Chondrocyte (in vitro differentiated cells): ENCODE data around the gene RNF222. TPM values are rescaled to one million over a fixed set of nuclear protein-coding genes. Genes with fewer than 3 reads are reported as not detected.

ENCODE experiments used
- DNase-seq: peaks from one replicate; pipeline ENCODE4 v3.0.0; 2021; ENCODE audit warnings: mixed read lengths, low spot score
- H3K27ac Mint-ChIP-seq: one replicate; pipeline ENCODE4 v1.8.0; 2021; ENCODE audit warnings: mild to moderate bottlenecking, moderate library complexity, mixed read lengths; ENCODE audit not compliant: unreplicated experiment
- H3K27me3 Mint-ChIP-seq: 2 replicates; pipeline ENCODE4 v1.8.0; 2021; ENCODE audit warnings: low read depth, mixed read lengths
- H3K36me3 Mint-ChIP-seq: 2 replicates; pipeline ENCODE4 v1.8.0; 2021; ENCODE audit warnings: low read depth, mixed read lengths
- H3K4me1 Mint-ChIP-seq: 2 replicates; pipeline ENCODE4 v1.8.0; 2021; ENCODE audit warnings: low read depth, mild to moderate bottlenecking, mixed read lengths
- H3K4me3 Mint-ChIP-seq: one replicate; pipeline ENCODE4 v1.8.0; 2021; ENCODE audit warnings: mild to moderate bottlenecking, moderate library complexity, mixed read lengths; ENCODE audit not compliant: unreplicated experiment
- H3K9me3 Mint-ChIP-seq: 2 replicates; pipeline ENCODE4 v1.8.0; 2021; ENCODE audit warnings: low read depth, mixed read lengths
- total RNA-seq: library from RNA; stranded (reverse); gene quantifications from 3 replicates; pipeline ENCODE4 v1.2.1, GENCODE V29; 2021
- TF ChIP-seq, protein P1 (sequence below): fragments of 200-600 bp; sonication (generic); IDR thresholded peaks from 2 replicates; pipeline ENCODE4 v1.5.0; 2021; ENCODE audit warnings: antibody characterized with exemption, mild to moderate bottlenecking, moderate library complexity

Gene RNF222
- total RNA-seq, 1 donor from 2014 or later, result not detected

- Mint-ChIP-seq H3K36me3 (peaks cover 8% of the 10 kb centered on the region), H3K4me1 (peaks cover 34% of the 10 kb centered on the region), H3K27ac (peak within 1 kb of the TSS; percentile 99), H3K27me3 (no peaks in the 10 kb centered on the region), H3K9me3 (no peaks in the 10 kb centered on the region), H3K4me3 (peak within 1 kb of the TSS; percentile 81)
- peak; percentile 100 for DNase-seq
- TF ChIP-seq, protein P1, sequence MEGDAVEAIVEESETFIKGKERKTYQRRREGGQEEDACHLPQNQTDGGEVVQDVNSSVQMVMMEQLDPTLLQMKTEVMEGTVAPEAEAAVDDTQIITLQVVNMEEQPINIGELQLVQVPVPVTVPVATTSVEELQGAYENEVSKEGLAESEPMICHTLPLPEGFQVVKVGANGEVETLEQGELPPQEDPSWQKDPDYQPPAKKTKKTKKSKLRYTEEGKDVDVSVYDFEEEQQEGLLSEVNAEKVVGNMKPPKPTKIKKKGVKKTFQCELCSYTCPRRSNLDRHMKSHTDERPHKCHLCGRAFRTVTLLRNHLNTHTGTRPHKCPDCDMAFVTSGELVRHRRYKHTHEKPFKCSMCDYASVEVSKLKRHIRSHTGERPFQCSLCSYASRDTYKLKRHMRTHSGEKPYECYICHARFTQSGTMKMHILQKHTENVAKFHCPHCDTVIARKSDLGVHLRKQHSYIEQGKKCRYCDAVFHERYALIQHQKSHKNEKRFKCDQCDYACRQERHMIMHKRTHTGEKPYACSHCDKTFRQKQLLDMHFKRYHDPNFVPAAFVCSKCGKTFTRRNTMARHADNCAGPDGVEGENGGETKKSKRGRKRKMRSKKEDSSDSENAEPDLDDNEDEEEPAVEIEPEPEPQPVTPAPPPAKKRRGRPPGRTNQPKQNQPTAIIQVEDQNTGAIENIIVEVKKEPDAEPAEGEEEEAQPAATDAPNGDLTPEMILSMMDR, result no peak
Observed at GRCh38 chr17:8435245-8436168, 37.9 kb upstream of the RNF222 start, which contains the start of gene NDEL1. Gene NDEL1 (plus strand): TSS chr17:8435884. CDS start chr17:8444272, 8,388 bp downstream.

DNA sequence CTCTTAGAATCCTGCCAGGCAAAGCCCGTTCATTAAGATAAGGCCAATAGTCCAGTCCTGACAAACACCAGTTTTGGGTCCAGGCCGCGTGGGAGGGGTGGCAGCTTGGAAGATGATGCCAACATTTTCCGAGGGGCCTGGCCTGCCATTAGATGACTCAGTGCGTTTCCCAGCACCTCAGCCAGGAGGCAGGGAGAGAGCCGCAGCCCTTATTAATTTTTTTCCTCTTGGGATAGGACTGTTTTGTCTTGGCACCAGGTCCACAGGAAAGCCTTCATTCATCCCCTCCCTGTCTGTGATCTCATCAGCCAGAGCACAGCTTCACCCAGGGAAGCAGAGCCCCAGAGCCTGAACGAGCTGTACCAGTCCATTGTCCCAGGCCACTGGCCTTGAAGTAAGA, 33.3 kb upstream of the RNF222 start:
- Mint-ChIP-seq H3K27ac (no peak overlapping the region), H3K27me3 (no peaks in the 10 kb centered on the region), H3K4me3 (no peak overlapping the region), H3K4me1 (peaks cover 5% of the 10 kb centered on the region), H3K9me3 (no peaks in the 10 kb centered on the region), H3K36me3 (no peaks in the 10 kb centered on the region)
- no peak for DNase-seq
- TF ChIP-seq, protein P1, result no peak

DNA sequence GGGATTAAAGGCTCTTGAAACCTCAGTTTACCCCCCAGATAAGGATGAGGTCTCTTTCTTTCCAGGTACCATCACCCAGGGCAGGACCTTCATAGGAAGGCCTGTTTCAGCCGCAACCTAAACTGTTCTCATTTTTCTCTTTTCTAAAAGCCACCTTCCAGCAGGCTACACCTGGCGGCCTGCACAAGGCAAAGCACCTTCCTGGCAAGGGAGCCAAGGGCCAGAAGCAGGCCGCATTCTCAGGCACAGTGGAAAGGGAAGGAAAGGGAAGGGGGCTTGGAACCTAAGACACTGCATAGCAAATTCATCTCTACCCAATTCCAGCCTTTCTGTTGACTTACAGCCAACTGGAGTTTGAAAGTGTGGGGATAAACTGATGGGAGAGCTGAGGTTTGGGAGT, 29.2 kb upstream of the RNF222 start:
- no peaks in the 10 kb centered on the region for H3K9me3 Mint-ChIP-seq
- H3K36me3 Mint-ChIP-seq, result no peaks in the 10 kb centered on the region
- no peaks in the 10 kb centered on the region for H3K4me1 Mint-ChIP-seq
- H3K27me3 Mint-ChIP-seq, result peaks cover 3% of the 10 kb centered on the region
- TF ChIP-seq, protein P1, result no peak
- H3K27ac Mint-ChIP-seq, result no peak overlapping the region
- no peak overlapping the region for H3K4me3 Mint-ChIP-seq
- DNase-seq, result no peak

GRCh38 chr17:8426094-8426720, 28.6 kb upstream of the RNF222 start:
- no peak for DNase-seq
- Mint-ChIP-seq H3K4me1 (no peaks in the 10 kb centered on the region), H3K27me3 (peaks cover 3% of the 10 kb centered on the region), H3K36me3 (no peaks in the 10 kb centered on the region), H3K4me3 (no peak overlapping the region), H3K27ac (no peak overlapping the region), H3K9me3 (no peaks in the 10 kb centered on the region)
- TF ChIP-seq, protein P1, result no peak

DNA sequence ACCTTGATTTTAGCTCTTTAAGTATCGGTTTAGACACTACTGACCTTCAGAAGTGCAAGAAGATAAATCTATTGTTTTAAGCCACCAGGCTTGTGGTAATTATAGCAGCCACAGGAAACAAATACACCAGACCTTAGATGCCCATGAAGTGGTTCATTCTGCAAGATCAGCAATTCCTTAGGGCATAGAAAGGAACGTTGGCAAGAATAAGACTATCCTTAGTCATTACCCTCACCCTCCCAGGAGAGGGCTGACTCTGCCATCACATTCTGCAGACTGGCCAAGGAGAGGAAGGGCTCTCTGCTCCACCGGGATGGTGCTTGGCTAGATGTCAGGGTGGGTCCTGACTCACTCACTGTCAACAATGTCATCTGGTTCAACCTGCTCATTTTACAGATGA, 23.9 kb upstream of the RNF222 start:
- H3K4me1 Mint-ChIP-seq, result peaks cover 4% of the 10 kb centered on the region
- H3K4me3 Mint-ChIP-seq, result no peak overlapping the region
- peaks cover 6% of the 10 kb centered on the region for H3K36me3 Mint-ChIP-seq
- no peak for DNase-seq
- TF ChIP-seq, protein P1, result no peak
- H3K27me3 Mint-ChIP-seq, result peaks cover 22% of the 10 kb centered on the region
- H3K9me3 Mint-ChIP-seq, result peaks cover 3% of the 10 kb centered on the region
- no peak overlapping the region for H3K27ac Mint-ChIP-seq
